IMR-90 (cell line): Measurements from ENCODE around the gene LRRC8B. TPM values are rescaled to one million over a fixed set of nuclear protein-coding genes. Genes with fewer than 3 reads are reported as not detected.

Experiments
- ATAC-seq: fragments of 200-7000 bp; cut with Tn5 transposase; 2 replicates; pipeline ENCODE4 v1.9.1; 2020; ENCODE audit warnings: low read depth, mild to moderate bottlenecking, moderate library complexity
- BruUV-seq: library from RNA; stranded (reverse); fragments of 400-500 nt; replicated peaks from 2 replicates; lab custom pipeline; 2021; lab: Mats Ljungman, UMichigan
- CTCF ChIA-PET: fragments of 300-600 bp; formaldehyde crosslinking; extraction: SDS; loops from one replicate; lab custom pipeline; 2021; ENCODE audit warnings: antibody characterized with exemption; lab: Yijun Ruan, JAX
- POLR2A ChIA-PET: fragments of 300-600 bp; sonication (Branson Sonifier 250); formaldehyde crosslinking; loops from one replicate; lab custom pipeline; 2022; ENCODE audit warnings: antibody characterized with exemption; ENCODE audit not compliant: unreplicated experiment; lab: Charles Lee
- DNase-seq: peaks from one replicate; pipeline ENCODE4 v3.0.0; 2013
- H2AFZ ChIP-seq: replicated peaks from 2 replicates; pipeline ENCODE3; 2013; ENCODE audit warnings: low read length, mild to moderate bottlenecking; ENCODE audit not compliant: poor library complexity
- H2AK5ac ChIP-seq: 2 replicates; pipeline ENCODE4 v1.6.1; 2013; ENCODE audit warnings: low read depth, low read length, inconsistent platforms
- H2AK9ac ChIP-seq: replicated peaks from 2 replicates; pipeline ENCODE3; 2013; ENCODE audit warnings: mild to moderate bottlenecking, low read depth, low read length, moderate library complexity; ENCODE audit not compliant: poor library complexity
- H2BK120ac ChIP-seq: 2 replicates; pipeline ENCODE4 v1.6.1; 2013; ENCODE audit warnings: low read depth, low read length, inconsistent platforms
- H2BK15ac ChIP-seq: 3 replicates; pipeline ENCODE4 v1.6.1; 2013; ENCODE audit warnings: low read depth, low read length, inconsistent platforms
- H2BK20ac ChIP-seq: 2 replicates; pipeline ENCODE4 v1.6.1; 2013; ENCODE audit warnings: low read depth, mild to moderate bottlenecking, inconsistent platforms, low read length, moderate library complexity
- H2BK5ac ChIP-seq: 2 replicates; pipeline ENCODE4 v1.6.1; 2013; ENCODE audit warnings: mild to moderate bottlenecking, low read depth, low read length, inconsistent platforms; ENCODE audit not compliant: poor library complexity, severe bottlenecking
- H3K14ac ChIP-seq: replicated peaks from 2 replicates; pipeline ENCODE4 v1.6.1; 2013; ENCODE audit warnings: low read depth, low read length, inconsistent platforms
- H3K18ac ChIP-seq: 2 replicates; pipeline ENCODE4 v1.6.1; 2013; ENCODE audit warnings: low read depth, low read length, control low read depth
- H3K23ac ChIP-seq: 2 replicates; pipeline ENCODE4 v1.6.1; 2013; ENCODE audit warnings: low read depth, low read length, inconsistent platforms
- H3K27ac ChIP-seq: 2 replicates; pipeline ENCODE4 v1.5.1; 2013; ENCODE audit warnings: mild to moderate bottlenecking, control low read depth, low read length; ENCODE audit not compliant: insufficient read depth
- H3K27me3 ChIP-seq: 2 replicates; pipeline ENCODE4 v1.6.1; 2013; ENCODE audit warnings: low read length; ENCODE audit not compliant: control insufficient read depth, insufficient read depth
- H3K36me3 ChIP-seq: 2 replicates; pipeline ENCODE4 v1.6.1; 2013; ENCODE audit warnings: low read length, mixed read lengths; ENCODE audit not compliant: control insufficient read depth, insufficient read depth
- H3K4ac ChIP-seq: 2 replicates; pipeline ENCODE4 v1.6.1; 2013; ENCODE audit warnings: low read depth, low read length, inconsistent platforms
- H3K4me1 ChIP-seq: 2 replicates; pipeline ENCODE4 v1.6.1; 2013; ENCODE audit warnings: low read length, mixed read lengths; ENCODE audit not compliant: control insufficient read depth, insufficient read depth
- H3K4me2 ChIP-seq: 2 replicates; pipeline ENCODE4 v1.6.1; 2013; ENCODE audit warnings: low read depth, mild to moderate bottlenecking, control low read depth, low read length, moderate library complexity
- H3K4me3 ChIP-seq: 2 replicates; pipeline ENCODE4 v1.5.1; 2013; ENCODE audit warnings: low read depth, mild to moderate bottlenecking, control low read depth, low read length, moderate library complexity; ENCODE audit not compliant: insufficient read depth
- H3K56ac ChIP-seq: 2 replicates; pipeline ENCODE4 v1.6.1; 2013; ENCODE audit warnings: low read length, inconsistent platforms; ENCODE audit not compliant: insufficient read depth; ENCODE audit errors: extremely low read depth
- H3K79me1 ChIP-seq, 2 experiments: 2 replicates each; pipeline ENCODE4 v1.6.1; 2013; ENCODE audit warnings: low read length in 2 of 2, inconsistent platforms in 1 of 2, low read depth in 1 of 2
- H3K9ac ChIP-seq: 2 replicates; pipeline ENCODE4 v1.6.1; 2013; ENCODE audit warnings: low read depth, low read length, control low read depth
- H3K9me1 ChIP-seq: 2 replicates; pipeline ENCODE4 v1.6.1; 2013; ENCODE audit warnings: low read length, inconsistent platforms; ENCODE audit not compliant: insufficient read depth
- H3K9me3 ChIP-seq: 2 replicates; pipeline ENCODE4 v1.6.1; 2013; ENCODE audit warnings: low read length; ENCODE audit not compliant: control insufficient read depth, insufficient read depth
- H4K20me1 ChIP-seq: 2 replicates; pipeline ENCODE4 v1.6.1; 2013; ENCODE audit warnings: low read length, inconsistent platforms; ENCODE audit not compliant: insufficient read depth
- H4K5ac ChIP-seq: 2 replicates; pipeline ENCODE4 v1.6.1; 2013; ENCODE audit warnings: mild to moderate bottlenecking, low read depth, low read length, control low read depth
- H4K8ac ChIP-seq, 2 experiments: 2 replicates each; pipeline ENCODE4 v1.6.1; 2013; ENCODE audit warnings: low read depth in 2 of 2, low read length in 2 of 2, control low read depth in 1 of 2, inconsistent platforms in 1 of 2
- H4K91ac ChIP-seq: 2 replicates; pipeline ENCODE4 v1.6.1; 2013; ENCODE audit warnings: low read depth, low read length, inconsistent platforms; ENCODE audit not compliant: insufficient read depth
- CEBPB ChIP-seq: IDR thresholded peaks from 2 replicates; pipeline ENCODE4 v1.6.1; 2012; ENCODE audit warnings: low read depth, low read length, improper control_type of control experiment
- WGBS, 2 experiments: methylation state at CpG; one replicate each; pipeline versions ENCODE4 v1.1.5 to v1.1.7; 2013; ENCODE audit warnings: missing lambda C conversion rate in 2 of 2; ENCODE audit not compliant: insufficient read length in 1 of 2; ENCODE audit errors: extremely low coverage in 2 of 2; 5-methylcytosine and 5-hydroxymethylcytosine counted together
- dilution Hi-C: fragments of 300-500 bp; cut with HindIII; formaldehyde crosslinking; loops from one replicate; pipeline ENCODE4 v1.14.3; 2018; ENCODE audit warnings: low sequenced_read_pairs; ENCODE audit not compliant: unreplicated experiment
- in situ Hi-C: fragments of 300-500 bp; cut with MboI; formaldehyde crosslinking; loops from 3 replicates; pipeline ENCODE4 v1.14.3; 2019; ENCODE audit warnings: low sequenced_read_pairs, inconsistent platforms, mixed read lengths
- intact Hi-C: fragments of 100-400 bp; cut with micrococcal nuclease; formaldehyde crosslinking; loops from 2 replicates; pipeline ENCODE4 v1.10.0; 2022
- polyA plus RNA-seq, 3 experiments: library from polyadenylated mRNA; depleted of rRNA; stranded (reverse); fragments of >200 nt; gene quantifications; 2 replicates each; pipeline ENCODE4 v1.2.3, GENCODE V29; 2012; ENCODE audit warnings: low replicate concordance in 1 of 3
- total RNA-seq: library from RNA; depleted of rRNA; stranded (reverse); fragments of >200 nt; gene quantifications from 2 replicates; pipeline ENCODE4 v1.2.3, GENCODE V29; 2012; rRNA removed

Gene LRRC8B
- total and polyA plus RNA-seq, 2 of the 4 experiments (the other 2 are of a cell fraction): 0.74 to 1.8 TPM

DNA sequence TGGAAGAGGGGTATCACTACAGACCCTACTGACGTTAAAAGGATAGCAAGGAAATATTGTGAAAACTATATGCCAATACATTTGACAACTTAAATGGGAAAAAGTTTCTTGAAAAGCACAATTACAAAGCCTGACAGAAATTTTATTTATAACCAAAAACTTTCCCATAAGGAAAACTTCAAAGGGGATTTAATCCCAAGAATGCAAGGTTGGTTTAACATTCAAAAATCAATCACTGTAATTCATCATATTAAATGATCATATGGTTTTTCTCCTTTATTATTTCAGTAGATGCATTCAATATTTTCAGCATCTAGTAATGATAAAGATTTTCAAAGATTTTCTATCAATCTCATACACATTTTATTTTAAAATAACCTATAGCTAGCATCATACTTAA, 121.6 kb downstream of the LRRC8B start:
- H3K4me1 ChIP-seq: no peaks in the 10 kb centered on the region; the same call in 1 of the 2 replicates
- no peak overlapping the region for H2BK20ac ChIP-seq
- H4K8ac ChIP-seq: no peak overlapping the region
- H4K5ac ChIP-seq: no peak overlapping the region
- H2AK9ac ChIP-seq: no peak overlapping the region
- H2AK5ac ChIP-seq: no peak overlapping the region
- H3K79me1 ChIP-seq: peaks cover 14 to 39% of the 10 kb centered on the region in 2 experiments
- ChIA-PET CTCF (no interaction called here), POLR2A (no interaction called here)
- no peak overlapping the region for H2BK15ac ChIP-seq
- no peak for ATAC-seq
- H3K4ac ChIP-seq: no peak overlapping the region
- H3K9me3 ChIP-seq: no peaks in the 10 kb centered on the region
- no peaks in the 10 kb centered on the region for H3K36me3 ChIP-seq
- no TSS peak for BruUV-seq
- H2BK120ac ChIP-seq: no peak overlapping the region
- in situ Hi-C loops (no loop called here), intact Hi-C loops (loop anchor here (10.0 kb wide), 1 partner anchor 1891 kb away; no protein-coding TSS in a partner anchor), dilution Hi-C loops (no loop called here)
- H2BK5ac ChIP-seq: no peak overlapping the region
- no peak overlapping the region for H4K91ac ChIP-seq
- H2AFZ ChIP-seq: no peak overlapping the region
- no CpG with 5 or more reads among the region's 1 CpG for WGBS, 2 experiments
- H3K56ac ChIP-seq: no peak overlapping the region
- DNase-seq: no peak
- no peaks in the 10 kb centered on the region; the same call in 1 of the 2 replicates for H4K20me1 ChIP-seq
- H3K4me3 ChIP-seq: no peak overlapping the region
- no peak overlapping the region for H3K27ac ChIP-seq
- H3K18ac ChIP-seq: no peak overlapping the region
- H3K14ac ChIP-seq: no peak overlapping the region
- no peak overlapping the region for H3K4me2 ChIP-seq
- H3K27me3 ChIP-seq: no peaks in the 10 kb centered on the region
- H3K9me1 ChIP-seq: 0 out of 2 replicates have a peak, but pooled peaks cover 3% of the 10 kb centered on the region
- H3K23ac ChIP-seq: no peak overlapping the region
- H3K9ac ChIP-seq: no peak overlapping the region
- no peak for TF ChIP-seq CEBPB

Other genes starting within 250 kb of the LRRC8B start
- not detected in 2 replicates for gene GBP6, start 160.8 kb upstream of the LRRC8B start, total RNA-seq
- gene GBP6, start 160.8 kb upstream of the LRRC8B start, polyA plus RNA-seq (2012; rRNA removed): not detected in 2 replicates
- gene LRRC8C, start 108.3 kb downstream of the LRRC8B start, total RNA-seq: 12.9 and 15.3 TPM in 2 replicates
- 6.5 TPM in 2 replicates for gene LRRC8C, start 108.3 kb downstream of the LRRC8B start, polyA plus RNA-seq (2012; rRNA removed)